IPS DF 4.7 (cell line): ENCODE data around the gene OTOG.

ENCODE experiments used
- DNase-seq: peaks from one replicate; pipeline ENCODE4 v3.0.0-alpha.2; 2013; ENCODE audit warnings: low spot score; ENCODE audit errors: extremely low read depth

OTOG gene

GRCh38 chr11:17649261-17649660 lies 102.2 kb downstream of the OTOG start:
- no peak for DNase-seq

- no peak for DNase-seq
These were observed 102.6 kb downstream of the OTOG start for GRCh38 chr11:17649696-17650095.

GRCh38 chr11:17650127-17650911 lies 103.3 kb downstream of the OTOG start:
- no peak for DNase-seq

- DNase-seq: no peak
These were observed 104.0 kb downstream of the OTOG start for GRCh38 chr11:17651061-17651460.

- DNase-seq: no peak
These were observed 104.6 kb downstream of the OTOG start for GRCh38 chr11:17651681-17652080.

GRCh38 chr11:17652556-17652955 lies 105.5 kb downstream of the OTOG start:
- DNase-seq: no peak

GRCh38 chr11:17653611-17654010 lies 106.6 kb downstream of the OTOG start:
- no peak for DNase-seq

- DNase-seq: no peak
These were observed 108.6 kb downstream of the OTOG start for GRCh38 chr11:17655682-17656081.

- no peak for DNase-seq
These were observed 111.2 kb downstream of the OTOG start for GRCh38 chr11:17658211-17658610.

GRCh38 chr11:17668166-17668565 lies 121.1 kb downstream of the OTOG start:
- DNase-seq: no peak

- no peak for DNase-seq
These were observed 125.4 kb downstream of the OTOG start for GRCh38 chr11:17672469-17672868.

- no peak for DNase-seq
These were observed 126.9 kb downstream of the OTOG start for GRCh38 chr11:17673951-17674350.

- no peak for DNase-seq
These were observed 135.8 kb downstream of the OTOG start for GRCh38 chr11:17682848-17683247.

GRCh38 chr11:17683377-17684161 lies 136.5 kb downstream of the OTOG start:
- DNase-seq: no peak

- DNase-seq: no peak
These were observed 137.5 kb downstream of the OTOG start for GRCh38 chr11:17684550-17684949.

- no peak for DNase-seq
These were observed 139.3 kb downstream of the OTOG start for GRCh38 chr11:17686231-17686980.

GRCh38 chr11:17687946-17688670 lies 141.0 kb downstream of the OTOG start:
- DNase-seq: no peak

GRCh38 chr11:17691550-17691949 lies 144.5 kb downstream of the OTOG start:
- no peak for DNase-seq

GRCh38 chr11:17691976-17692375 lies 144.9 kb downstream of the OTOG start:
- DNase-seq: no peak

- no peak for DNase-seq
These were observed 145.9 kb downstream of the OTOG start for GRCh38 chr11:17692931-17693330.

- no peak for DNase-seq
These were observed 146.5 kb downstream of the OTOG start for GRCh38 chr11:17693531-17693930.
